ENCODE data around the gene EXOC4. TPM values are rescaled to one million over a fixed set of nuclear protein-coding genes. Genes with fewer than 3 reads are reported as not detected.

The EXOC4 gene
- total and polyA plus RNA-seq, 2 of the 13 experiments (the other 11 are each of a cell fraction or from before 2014, with no cell fraction given) = 22.5 to 39.0 TPM

DNA sequence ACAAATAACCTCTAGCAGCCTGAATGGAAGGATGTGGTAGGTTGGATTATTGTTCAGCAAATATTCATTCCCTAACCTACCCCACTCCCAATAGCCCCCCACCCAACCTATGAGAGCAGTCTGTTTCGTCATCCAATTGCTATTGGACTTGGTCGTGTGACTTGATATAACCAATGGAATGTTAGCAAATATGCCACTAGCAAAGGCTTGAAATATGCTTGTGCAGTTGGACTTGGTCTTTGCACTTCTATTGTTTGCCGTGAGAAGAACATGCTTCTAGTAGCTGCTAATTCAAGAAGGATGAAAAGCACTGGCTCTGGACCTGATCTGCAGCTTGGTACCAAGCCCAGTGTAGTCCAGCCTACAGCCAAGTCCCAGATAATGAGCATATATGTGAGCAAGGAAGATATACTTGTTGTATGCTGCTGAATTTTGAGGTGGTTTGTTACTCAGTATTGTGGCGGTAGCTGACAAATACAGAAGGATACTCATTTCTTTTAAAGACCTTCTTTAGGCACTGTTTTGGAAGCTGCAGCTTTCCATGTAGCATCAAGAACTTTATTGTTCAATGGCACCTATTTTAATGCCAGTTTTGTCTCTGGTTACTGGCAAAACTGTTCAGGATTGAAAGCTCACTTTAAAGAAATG lies 180.4 kb downstream of the EXOC4 start (continued):
- TF ChIP-seq, protein P1, sequence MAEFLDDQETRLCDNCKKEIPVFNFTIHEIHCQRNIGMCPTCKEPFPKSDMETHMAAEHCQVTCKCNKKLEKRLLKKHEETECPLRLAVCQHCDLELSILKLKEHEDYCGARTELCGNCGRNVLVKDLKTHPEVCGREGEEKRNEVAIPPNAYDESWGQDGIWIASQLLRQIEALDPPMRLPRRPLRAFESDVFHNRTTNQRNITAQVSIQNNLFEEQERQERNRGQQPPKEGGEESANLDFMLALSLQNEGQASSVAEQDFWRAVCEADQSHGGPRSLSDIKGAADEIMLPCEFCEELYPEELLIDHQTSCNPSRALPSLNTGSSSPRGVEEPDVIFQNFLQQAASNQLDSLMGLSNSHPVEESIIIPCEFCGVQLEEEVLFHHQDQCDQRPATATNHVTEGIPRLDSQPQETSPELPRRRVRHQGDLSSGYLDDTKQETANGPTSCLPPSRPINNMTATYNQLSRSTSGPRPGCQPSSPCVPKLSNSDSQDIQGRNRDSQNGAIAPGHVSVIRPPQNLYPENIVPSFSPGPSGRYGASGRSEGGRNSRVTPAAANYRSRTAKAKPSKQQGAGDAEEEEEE (CRISPR knock-in tag; IDR thresholded peaks at IDR 0.05; ENCODE audit: borderline replicate concordance) = no peak
- TF ChIP-seq, protein P2, sequence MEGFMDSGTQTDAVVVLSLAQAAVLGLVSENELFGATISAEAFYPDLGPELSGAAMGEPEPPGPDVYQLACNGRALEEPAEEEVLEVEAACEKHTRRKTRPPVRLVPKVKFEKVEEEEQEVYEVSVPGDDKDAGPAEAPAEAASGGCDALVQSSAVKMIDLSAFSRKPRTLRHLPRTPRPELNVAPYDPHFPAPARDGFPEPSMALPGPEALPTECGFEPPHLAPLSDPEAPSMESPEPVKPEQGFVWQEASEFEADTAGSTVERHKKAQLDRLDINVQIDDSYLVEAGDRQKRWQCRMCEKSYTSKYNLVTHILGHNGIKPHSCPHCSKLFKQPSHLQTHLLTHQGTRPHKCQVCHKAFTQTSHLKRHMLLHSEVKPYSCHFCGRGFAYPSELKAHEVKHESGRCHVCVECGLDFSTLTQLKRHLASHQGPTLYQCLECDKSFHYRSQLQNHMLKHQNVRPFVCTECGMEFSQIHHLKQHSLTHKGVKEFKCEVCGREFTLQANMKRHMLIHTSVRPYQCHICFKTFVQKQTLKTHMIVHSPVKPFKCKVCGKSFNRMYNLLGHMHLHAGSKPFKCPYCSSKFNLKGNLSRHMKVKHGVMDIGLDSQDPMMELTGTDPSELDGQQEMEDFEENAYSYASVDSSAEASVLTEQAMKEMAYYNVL (CRISPR knock-in tag; IDR thresholded peaks at IDR 0.05; ENCODE audit: borderline replicate concordance) = no peak
- TF ChIP-seq CBX5 (CRISPR knock-in tag; IDR thresholded peaks at IDR 0.05; ENCODE audit: borderline replicate concordance) (no peak), SALL2 (CRISPR knock-in tag; IDR thresholded peaks at IDR 0.05) (no peak), NR1H2 (CRISPR knock-in tag; IDR thresholded peaks at IDR 0.05; ENCODE audit: borderline replicate concordance, low read depth) (no peak), HMG20B (CRISPR knock-in tag; conservative IDR thresholded peaks at IDR 0.05) (no peak), DMAP1 (CRISPR knock-in tag; IDR thresholded peaks at IDR 0.05) (no peak), CEBPG (CRISPR knock-in tag; IDR thresholded peaks at IDR 0.05) (0 out of 2 replicates have a peak, but pooled peaks have one; percentile 7), ZFP36 (IDR thresholded peaks at IDR 0.05; ENCODE audit: borderline replicate concordance, low read depth, low read length, partially characterized antibody) (no peak), YY1 (IDR thresholded peaks at IDR 0.05; ENCODE audit: insufficient read depth, insufficient replicate concordance, low read depth, low read length) (no peak), TBP (CRISPR knock-in tag; IDR thresholded peaks at IDR 0.05) (no peak), XRCC5 (optimal IDR thresholded peaks at IDR 0.05; ENCODE audit: low read length) (no peak), NCOA1 (CRISPR knock-in tag; IDR thresholded peaks at IDR 0.05) (no peak), AKAP8 (CRISPR knock-in tag; IDR thresholded peaks at IDR 0.05) (no peak), SOX13 (IDR thresholded peaks at IDR 0.05) (peak; percentile 44; the same call in 1 of the 2 replicates), SOX13 (CRISPR knock-in tag; conservative IDR thresholded peaks at IDR 0.05 in 1 of 2, IDR thresholded peaks at IDR 0.05 in 1 of 2) (peak in 1 of 2 experiments; percentile 84; a peak in 2 of 4 replicates)
- TF ChIP-seq, protein P3, sequence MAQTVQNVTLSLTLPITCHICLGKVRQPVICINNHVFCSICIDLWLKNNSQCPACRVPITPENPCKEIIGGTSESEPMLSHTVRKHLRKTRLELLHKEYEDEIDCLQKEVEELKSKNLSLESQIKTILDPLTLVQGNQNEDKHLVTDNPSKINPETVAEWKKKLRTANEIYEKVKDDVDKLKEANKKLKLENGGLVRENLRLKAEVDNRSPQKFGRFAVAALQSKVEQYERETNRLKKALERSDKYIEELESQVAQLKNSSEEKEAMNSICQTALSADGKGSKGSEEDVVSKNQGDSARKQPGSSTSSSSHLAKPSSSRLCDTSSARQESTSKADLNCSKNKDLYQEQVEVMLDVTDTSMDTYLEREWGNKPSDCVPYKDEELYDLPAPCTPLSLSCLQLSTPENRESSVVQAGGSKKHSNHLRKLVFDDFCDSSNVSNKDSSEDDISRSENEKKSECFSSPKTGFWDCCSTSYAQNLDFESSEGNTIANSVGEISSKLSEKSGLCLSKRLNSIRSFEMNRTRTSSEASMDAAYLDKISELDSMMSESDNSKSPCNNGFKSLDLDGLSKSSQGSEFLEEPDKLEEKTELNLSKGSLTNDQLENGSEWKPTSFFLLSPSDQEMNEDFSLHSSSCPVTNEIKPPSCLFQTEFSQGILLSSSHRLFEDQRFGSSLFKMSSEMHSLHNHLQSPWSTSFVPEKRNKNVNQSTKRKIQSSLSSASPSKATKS (CRISPR knock-in tag; IDR thresholded peaks at IDR 0.05) = no peak
- TF ChIP-seq, protein P4, sequence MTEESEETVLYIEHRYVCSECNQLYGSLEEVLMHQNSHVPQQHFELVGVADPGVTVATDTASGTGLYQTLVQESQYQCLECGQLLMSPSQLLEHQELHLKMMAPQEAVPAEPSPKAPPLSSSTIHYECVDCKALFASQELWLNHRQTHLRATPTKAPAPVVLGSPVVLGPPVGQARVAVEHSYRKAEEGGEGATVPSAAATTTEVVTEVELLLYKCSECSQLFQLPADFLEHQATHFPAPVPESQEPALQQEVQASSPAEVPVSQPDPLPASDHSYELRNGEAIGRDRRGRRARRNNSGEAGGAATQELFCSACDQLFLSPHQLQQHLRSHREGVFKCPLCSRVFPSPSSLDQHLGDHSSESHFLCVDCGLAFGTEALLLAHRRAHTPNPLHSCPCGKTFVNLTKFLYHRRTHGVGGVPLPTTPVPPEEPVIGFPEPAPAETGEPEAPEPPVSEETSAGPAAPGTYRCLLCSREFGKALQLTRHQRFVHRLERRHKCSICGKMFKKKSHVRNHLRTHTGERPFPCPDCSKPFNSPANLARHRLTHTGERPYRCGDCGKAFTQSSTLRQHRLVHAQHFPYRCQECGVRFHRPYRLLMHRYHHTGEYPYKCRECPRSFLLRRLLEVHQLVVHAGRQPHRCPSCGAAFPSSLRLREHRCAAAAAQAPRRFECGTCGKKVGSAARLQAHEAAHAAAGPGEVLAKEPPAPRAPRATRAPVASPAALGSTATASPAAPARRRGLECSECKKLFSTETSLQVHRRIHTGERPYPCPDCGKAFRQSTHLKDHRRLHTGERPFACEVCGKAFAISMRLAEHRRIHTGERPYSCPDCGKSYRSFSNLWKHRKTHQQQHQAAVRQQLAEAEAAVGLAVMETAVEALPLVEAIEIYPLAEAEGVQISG (CRISPR knock-in tag; IDR thresholded peaks at IDR 0.05) = no peak
- TF ChIP-seq, protein P5, sequence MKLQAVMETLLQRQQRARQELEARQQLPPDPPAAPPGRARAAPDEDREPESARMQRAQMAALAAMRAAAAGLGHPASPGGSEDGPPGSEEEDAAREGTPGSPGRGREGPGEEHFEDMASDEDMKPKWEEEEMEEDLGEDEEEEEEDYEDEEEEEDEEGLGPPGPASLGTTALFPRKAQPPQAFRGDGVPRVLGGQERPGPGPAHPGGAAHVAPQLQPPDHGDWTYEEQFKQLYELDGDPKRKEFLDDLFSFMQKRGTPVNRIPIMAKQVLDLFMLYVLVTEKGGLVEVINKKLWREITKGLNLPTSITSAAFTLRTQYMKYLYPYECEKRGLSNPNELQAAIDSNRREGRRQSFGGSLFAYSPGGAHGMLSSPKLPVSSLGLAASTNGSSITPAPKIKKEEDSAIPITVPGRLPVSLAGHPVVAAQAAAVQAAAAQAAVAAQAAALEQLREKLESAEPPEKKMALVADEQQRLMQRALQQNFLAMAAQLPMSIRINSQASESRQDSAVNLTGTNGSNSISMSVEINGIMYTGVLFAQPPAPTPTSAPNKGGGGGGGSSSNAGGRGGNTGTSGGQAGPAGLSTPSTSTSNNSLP (IDR thresholded peaks at IDR 0.05; ENCODE audit: low read depth, low read length) = 0 out of 2 replicates have a peak, but pooled peaks have one; percentile 19

Measured in HepG2 (cell line).